BJ (cell line): ENCODE measurements around the gene CFAP97D2. TPM values are rescaled to one million over a fixed set of nuclear protein-coding genes. Genes with fewer than 3 reads are reported as not detected.
"Not testable (repeated sequence)": the region's sequence is repeated elsewhere in the genome, so short reads cannot be mapped to it uniquely, and the experiment has no call there.

Experiments used
- CTCF ChIA-PET: fragments of 350-600 bp; formaldehyde crosslinking; extraction: SDS; loops from one replicate; lab custom pipeline; 2021; ENCODE audit warnings: antibody characterized with exemption, inconsistent platforms; lab: Yijun Ruan, JAX
- POLR2A ChIA-PET: fragments of 300-600 bp; sonication (Branson Sonifier 250); formaldehyde crosslinking; extraction: SDS; loops from one replicate; lab custom pipeline; 2021; ENCODE audit warnings: antibody characterized with exemption; lab: Charles Lee
- DNase-seq: peaks from one replicate; pipeline ENCODE4 v3.0.0-alpha.2; 2011; ENCODE audit warnings: low read depth
- H3K27me3 ChIP-seq: 2 replicates; pipeline ENCODE4 v1.6.0; 2011; ENCODE audit warnings: low read length; ENCODE audit not compliant: control insufficient read depth, insufficient read depth
- H3K36me3 ChIP-seq: 2 replicates; pipeline ENCODE4 v1.5.1; 2011; ENCODE audit warnings: low read length; ENCODE audit not compliant: control insufficient read depth, insufficient read depth
- H3K4me3 ChIP-seq: 2 replicates; pipeline ENCODE4 v1.5.1; 2011; ENCODE audit warnings: low read depth, mild to moderate bottlenecking, control low read depth, low read length
- polyA plus RNA-seq: library from polyadenylated mRNA; depleted of rRNA; stranded (reverse); fragments of >200 nt; gene quantifications from 2 replicates; pipeline ENCODE4 v1.2.3, GENCODE V29; 2011
- TF ChIP-seq, protein P1 (sequence below): IDR thresholded peaks from 2 replicates; pipeline ENCODE4 v1.5.1; 2011; ENCODE audit warnings: low read depth, mild to moderate bottlenecking, control low read depth, inconsistent platforms, low read length, moderate library complexity; ENCODE audit not compliant: insufficient read depth

The CFAP97D2 gene
- polyA plus RNA-seq, 1 experiment, result not detected

DNA sequence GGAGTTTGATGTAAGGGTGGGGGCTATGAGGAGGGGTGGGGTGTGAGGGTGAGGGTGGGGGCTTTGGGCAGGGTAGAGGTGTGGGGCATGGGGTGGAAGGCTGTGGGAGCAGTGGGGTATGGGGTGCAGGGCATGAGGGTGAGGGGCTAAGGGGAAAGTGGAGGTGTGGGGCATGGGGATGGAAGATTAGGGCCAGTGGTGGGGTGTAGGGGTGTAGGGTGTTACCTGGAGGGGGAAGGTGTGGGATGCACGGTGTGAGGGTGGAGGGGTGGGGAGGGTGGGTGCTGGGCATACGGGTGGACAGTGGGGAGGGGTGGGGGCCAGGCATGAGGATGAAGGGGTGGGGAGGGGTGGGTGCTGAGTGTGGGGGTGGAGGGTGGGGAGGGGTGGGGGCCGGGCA is 23.7 kb upstream of the CFAP97D2 start:
- POLR2A ChIA-PET, result no interaction called here
- CTCF ChIA-PET, result interaction anchor here (1.0 kb wide), 1 partner anchor 9 kb away, joined by 3 read pairs; no protein-coding TSS in a partner anchor
- no peak for DNase-seq
- Histone ChIP-seq H3K36me3 (no peaks in the 10 kb centered on the region), H3K4me3 (no peak overlapping the region), H3K27me3 (peaks cover 7% of the 10 kb centered on the region)
- TF ChIP-seq, protein P1, sequence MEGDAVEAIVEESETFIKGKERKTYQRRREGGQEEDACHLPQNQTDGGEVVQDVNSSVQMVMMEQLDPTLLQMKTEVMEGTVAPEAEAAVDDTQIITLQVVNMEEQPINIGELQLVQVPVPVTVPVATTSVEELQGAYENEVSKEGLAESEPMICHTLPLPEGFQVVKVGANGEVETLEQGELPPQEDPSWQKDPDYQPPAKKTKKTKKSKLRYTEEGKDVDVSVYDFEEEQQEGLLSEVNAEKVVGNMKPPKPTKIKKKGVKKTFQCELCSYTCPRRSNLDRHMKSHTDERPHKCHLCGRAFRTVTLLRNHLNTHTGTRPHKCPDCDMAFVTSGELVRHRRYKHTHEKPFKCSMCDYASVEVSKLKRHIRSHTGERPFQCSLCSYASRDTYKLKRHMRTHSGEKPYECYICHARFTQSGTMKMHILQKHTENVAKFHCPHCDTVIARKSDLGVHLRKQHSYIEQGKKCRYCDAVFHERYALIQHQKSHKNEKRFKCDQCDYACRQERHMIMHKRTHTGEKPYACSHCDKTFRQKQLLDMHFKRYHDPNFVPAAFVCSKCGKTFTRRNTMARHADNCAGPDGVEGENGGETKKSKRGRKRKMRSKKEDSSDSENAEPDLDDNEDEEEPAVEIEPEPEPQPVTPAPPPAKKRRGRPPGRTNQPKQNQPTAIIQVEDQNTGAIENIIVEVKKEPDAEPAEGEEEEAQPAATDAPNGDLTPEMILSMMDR, result no peak

DNA sequence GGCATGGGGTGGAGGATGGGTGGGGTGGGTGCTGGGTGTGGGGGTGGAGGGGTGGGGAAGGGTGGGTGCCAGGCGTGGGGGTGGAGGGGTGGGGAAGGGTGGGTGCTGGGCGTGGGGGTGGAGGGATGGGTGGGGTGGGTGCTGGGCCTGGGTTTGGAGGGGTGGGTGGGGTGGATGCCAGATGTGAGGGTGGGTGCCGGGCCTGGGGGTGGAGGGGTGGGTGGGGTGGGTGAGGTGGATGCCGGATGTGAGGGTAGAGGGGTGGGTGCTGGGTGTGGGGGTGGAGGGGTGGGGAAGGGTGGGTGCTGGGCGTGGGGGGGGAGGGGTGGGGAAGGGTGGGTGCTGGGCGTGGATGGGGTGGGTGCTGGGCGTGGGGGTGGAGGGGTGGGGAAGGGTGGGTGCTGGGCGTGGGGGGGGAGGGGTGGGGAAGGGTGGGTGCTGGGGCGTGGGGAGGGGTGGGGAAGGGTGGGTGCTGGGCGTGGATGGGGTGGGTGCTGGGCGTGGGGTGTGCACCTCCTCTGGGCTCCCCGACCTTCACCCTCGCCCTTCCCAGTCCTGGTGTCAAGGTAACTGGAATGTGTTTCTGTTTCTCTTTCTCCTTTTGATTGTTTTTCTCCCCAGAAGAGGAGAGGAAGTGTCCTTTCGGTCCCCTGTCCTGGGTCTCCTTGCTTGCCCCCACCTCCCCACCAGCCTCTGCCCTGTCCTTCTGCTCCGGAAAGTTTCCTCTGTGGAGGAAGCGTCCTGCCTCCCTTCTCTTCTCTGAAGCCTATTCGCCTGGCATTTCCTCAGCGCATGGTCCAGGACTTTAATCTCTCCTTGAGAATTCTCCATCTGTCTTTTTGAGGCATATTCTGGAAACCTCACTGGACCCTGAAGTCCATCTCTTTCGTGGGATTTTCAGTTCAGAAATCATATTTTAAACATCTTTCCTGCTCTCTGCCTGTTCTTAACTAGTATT is 22.9 kb upstream of the CFAP97D2 start:
- POLR2A ChIA-PET, result no interaction called here

DNA sequence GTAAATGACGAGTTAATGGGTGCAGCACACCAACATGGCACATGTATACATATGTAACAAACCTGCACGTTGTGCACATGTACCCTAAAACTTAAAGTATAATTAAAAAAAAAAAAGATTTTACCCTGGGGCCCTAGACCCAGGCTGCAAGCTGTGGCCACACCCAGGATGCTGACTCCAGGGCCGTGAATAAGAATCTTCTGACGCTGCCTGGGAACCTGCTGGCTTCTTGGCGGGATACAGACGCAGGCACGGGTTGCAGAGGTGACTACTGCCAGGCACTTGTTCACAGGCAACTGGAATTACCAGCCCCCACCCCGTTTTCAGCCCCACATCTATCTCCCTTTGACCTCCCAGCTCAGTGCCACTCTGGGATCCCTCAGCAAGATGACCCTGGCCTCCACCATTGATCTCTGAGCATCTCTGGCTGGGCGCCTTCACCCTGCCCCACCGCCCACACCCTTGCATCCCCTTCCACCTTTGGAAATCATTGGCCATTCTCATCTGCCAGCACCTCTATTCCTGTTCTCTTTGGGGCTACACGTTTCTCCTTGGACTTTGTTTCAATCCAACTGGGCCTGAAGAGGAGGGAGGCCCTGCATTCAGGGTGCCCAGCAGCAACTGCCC is 21.1 kb upstream of the CFAP97D2 start:
- POLR2A ChIA-PET, result no interaction called here
- no peak for DNase-seq
- peaks cover 7% of the 10 kb centered on the region for H3K27me3 ChIP-seq
- CTCF ChIA-PET, result no interaction called here
- H3K4me3 ChIP-seq, result no peak overlapping the region
- no peaks in the 10 kb centered on the region for H3K36me3 ChIP-seq
- TF ChIP-seq, protein P1, result no peak

More for the DNA sequence above, 22.9 kb upstream of the CFAP97D2 start:
- Histone ChIP-seq H3K4me3 (no peak overlapping the region), H3K36me3 (no peaks in the 10 kb centered on the region), H3K27me3 (peaks cover 9% of the 10 kb centered on the region)
- TF ChIP-seq, protein P1, result no peak
- DNase-seq, result no peak
- CTCF ChIA-PET, result no interaction called here

DNA sequence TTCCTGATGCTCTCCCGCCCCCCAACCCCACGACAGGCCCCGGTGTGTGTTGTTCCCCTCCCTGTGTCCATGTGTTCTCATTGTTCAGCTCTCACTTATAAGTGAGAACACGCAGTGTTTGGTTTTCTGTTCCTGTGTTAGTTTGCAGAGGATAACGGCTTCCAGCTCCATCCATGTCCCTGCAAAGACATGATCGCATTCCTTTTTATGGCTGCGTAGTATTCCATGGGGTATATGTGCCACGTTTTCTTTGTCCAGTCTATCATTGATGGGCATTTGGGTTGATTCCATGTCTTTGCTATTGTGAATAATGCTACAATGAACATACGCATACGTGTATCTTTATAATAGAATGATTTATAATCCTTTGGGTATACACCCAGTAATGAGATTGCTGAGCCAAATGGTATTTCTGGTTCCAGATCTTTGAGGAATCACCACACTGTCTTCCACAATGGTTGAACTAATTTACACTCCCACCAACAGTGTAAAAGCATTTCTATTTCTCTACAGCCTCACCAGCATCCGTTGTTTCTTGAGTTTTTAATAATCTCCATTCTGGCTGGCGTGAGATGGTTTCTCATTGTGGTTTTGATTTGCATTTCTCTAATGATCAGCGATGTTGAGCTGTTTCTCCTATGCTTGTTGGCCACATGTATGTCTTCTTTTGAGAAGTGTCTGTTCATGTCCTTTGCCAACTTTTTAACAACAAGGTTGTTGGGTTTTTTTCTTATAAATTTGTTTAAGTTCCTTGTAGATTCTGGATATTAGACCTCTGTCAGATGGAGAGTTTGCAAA is 20.0 kb upstream of the CFAP97D2 start:
- DNase-seq, result not testable (repeated sequence)

DNA sequence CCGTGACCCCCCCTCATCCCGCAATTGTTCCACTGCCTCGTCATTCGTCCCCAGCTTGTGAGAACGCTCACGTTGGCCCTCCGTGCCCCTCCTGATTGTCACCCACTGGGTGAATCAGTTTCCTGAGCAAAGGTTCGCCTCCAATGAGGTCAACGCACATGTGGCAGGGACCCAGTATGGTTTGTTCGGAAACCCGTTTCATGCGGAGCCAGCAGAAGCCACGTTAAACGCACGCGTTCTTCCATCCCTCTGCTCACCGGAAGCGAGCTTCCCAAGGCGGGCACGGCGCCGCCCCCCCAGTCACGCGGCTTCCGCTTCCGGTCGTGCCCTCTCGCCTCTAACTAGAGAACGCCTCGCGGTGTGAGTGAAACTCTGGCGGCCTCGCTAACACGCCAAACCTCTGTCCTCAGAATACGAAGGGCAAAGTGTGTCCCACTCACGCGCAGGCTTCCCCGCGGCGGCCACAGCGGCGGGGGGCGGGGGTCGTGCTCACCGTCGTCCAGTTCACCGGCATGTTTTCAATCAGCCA is 18.0 kb upstream of the CFAP97D2 start:
- H3K36me3 ChIP-seq, result no peaks in the 10 kb centered on the region
- ChIA-PET POLR2A (no interaction called here), CTCF (interaction anchor here (1.6 kb wide), 1 partner anchor 16 kb away, joined by 3 read pairs; no protein-coding TSS in a partner anchor)
- TF ChIP-seq, protein P1, result no peak
- H3K4me3 ChIP-seq, result no peak overlapping the region
- DNase-seq, result no peak
- peaks cover 18% of the 10 kb centered on the region for H3K27me3 ChIP-seq

More for the DNA sequence above, 20.0 kb upstream of the CFAP97D2 start:
- CTCF ChIA-PET, POLR2A ChIA-PET, H3K36me3 ChIP-seq, H3K4me3 ChIP-seq, H3K27me3 ChIP-seq: not testable (repeated sequence)
